Epithelial cell of proximal tubule (primary cell): ENCODE results near the gene ASXL1. TPM values are rescaled to one million over a fixed set of nuclear protein-coding genes. Genes with fewer than 3 reads are reported as not detected.

Experiments
- DNase-seq: peaks from one replicate; pipeline ENCODE4 v3.0.0-alpha.2; 2011; ENCODE audit warnings: low read depth
- H3K4me3 ChIP-seq: 2 replicates; pipeline ENCODE4 v1.5.1; 2011; ENCODE audit warnings: low read depth, mild to moderate bottlenecking, low read length
- total RNA-seq: library from RNA; depleted of rRNA; stranded (reverse); fragments of >200 nt; gene quantifications from 2 replicates; pipeline ENCODE4 v1.2.3, GENCODE V29; 2015
- TF ChIP-seq, protein P1 (sequence below): conservative IDR thresholded peaks from 2 replicates; pipeline ENCODE4 v1.5.1; 2012; ENCODE audit warnings: low read depth, mild to moderate bottlenecking, low read length

The ASXL1 gene
- total RNA-seq, 1 donor from 2014 or later, result 34.2 TPM

DNA sequence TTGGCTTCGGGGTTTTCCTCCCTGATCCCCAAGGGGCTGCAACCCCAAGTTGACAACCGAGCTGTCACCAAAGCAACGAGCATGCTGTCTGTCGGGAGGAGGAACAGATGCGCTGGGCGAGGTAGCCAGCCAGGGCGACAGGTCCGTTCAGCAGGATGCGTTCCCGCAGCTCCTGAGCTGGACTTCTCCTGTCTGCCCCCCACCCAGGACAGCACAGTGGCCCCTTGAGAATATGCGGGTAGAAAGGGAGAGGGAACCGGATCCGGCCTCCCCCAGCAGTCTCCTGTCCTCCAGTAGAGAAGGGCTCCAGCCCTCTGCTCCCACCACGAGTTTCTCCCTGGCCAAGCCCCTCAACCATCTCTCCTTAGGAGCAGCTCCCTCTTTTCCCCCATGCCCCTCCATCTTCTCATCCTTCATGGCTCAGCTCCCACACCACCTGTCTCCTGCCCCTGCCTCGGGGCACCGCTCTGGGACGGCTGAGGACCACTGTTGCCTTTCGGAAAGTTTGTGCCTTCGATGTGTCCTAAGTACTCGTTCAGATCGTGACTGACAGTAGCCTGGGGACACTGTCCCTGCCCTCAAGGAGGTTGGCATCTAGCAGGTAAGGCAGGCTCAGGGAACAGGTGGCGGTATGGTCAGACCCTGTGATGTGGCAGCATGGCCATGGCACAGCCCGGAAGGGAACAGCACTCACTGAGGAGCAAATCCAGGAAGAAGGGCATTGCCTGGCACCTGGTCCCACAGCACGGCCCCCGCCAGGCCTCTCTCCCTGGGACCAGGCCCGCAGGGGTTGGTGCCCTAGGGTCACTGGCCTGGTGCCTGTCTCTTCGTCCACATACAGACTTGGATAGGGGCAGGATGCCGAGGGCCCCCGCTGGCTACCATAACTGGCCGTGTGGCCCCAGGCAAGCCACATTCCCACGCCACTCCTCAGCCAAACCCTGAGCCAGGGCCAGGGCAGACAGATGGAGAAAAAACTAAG, 96.3 kb downstream of the ASXL1 start:
- DNase-seq, result no peak
- H3K4me3 ChIP-seq, result no peak overlapping the region
- TF ChIP-seq, protein P1, sequence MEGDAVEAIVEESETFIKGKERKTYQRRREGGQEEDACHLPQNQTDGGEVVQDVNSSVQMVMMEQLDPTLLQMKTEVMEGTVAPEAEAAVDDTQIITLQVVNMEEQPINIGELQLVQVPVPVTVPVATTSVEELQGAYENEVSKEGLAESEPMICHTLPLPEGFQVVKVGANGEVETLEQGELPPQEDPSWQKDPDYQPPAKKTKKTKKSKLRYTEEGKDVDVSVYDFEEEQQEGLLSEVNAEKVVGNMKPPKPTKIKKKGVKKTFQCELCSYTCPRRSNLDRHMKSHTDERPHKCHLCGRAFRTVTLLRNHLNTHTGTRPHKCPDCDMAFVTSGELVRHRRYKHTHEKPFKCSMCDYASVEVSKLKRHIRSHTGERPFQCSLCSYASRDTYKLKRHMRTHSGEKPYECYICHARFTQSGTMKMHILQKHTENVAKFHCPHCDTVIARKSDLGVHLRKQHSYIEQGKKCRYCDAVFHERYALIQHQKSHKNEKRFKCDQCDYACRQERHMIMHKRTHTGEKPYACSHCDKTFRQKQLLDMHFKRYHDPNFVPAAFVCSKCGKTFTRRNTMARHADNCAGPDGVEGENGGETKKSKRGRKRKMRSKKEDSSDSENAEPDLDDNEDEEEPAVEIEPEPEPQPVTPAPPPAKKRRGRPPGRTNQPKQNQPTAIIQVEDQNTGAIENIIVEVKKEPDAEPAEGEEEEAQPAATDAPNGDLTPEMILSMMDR, result no peak

DNA sequence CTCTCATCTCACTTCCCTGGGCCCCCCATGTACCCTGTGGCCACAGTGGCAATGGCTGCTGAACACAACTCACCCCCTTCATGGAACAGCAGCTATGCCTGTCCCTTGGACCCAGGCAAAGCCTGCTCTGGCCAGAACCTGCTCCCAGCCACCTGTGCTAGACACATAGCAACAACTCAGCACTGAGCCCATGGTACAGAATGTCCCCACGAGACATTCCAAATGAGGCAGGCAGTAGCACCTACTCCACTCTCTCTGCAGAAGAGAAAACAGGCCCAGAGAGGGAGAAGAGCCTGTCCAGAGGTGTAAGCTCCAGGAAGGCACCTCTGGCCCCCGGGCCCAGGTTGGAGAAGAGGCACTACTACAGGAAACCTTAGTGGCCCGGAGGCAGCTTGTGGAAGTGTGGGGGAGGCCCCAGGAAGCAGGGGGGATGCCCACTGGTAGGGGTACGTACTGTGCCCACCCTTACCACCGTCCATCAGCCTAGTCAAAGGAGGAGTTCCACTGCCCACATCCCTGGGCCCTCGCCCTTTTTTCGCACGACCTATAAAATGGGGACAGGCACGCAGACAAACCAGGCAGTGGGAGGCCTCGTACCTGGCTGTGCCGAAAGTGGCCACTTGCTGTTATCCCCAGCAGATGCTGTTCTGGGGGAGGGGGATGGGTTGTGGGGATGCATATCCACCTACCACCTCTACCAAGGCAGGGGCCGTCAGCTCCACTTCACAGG, 97.2 kb downstream of the ASXL1 start:
- TF ChIP-seq, protein P1, result no peak
- H3K4me3 ChIP-seq, result no peak overlapping the region
- no peak for DNase-seq

DNA sequence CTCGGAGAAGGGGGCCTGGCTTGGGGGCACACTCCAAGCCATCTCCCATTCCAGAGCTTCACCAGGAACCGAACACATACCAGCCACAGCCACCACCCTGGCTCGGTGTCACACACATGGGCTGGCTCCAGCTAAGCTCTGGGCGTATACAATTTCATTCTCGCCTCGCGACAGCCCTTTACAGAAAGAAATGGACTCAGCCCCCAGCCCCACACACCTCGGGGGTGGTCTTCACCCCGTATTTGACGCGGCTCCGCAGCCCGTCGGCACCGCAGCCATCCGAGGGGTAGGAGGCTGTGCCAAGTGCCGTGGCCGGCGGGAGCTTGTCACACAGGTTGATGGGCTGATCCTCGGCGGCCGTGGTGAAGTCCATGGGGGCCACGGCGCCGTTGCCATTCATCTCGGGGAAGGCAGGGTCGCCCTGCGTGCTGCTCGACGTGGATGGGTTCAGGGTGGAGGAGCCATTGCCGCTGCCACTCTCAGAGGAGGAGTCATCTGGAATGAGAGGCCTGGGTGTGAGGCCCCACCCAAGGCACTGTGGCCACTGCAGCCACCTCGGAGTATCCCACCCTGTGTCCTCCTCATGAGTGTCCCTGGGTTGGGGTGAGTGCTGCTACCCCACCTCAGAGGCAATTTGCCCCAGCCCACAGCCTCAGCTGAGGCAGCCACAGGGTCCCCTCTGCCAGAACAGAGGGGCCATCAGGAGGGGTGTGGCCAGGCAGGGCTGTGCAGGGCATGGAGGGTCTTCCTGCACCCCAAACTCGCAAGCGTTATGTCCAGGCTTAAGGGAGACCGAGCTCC, 98.0 kb downstream of the ASXL1 start:
- H3K4me3 ChIP-seq, result no peak overlapping the region
- no peak for DNase-seq
- TF ChIP-seq, protein P1, result no peak

DNA sequence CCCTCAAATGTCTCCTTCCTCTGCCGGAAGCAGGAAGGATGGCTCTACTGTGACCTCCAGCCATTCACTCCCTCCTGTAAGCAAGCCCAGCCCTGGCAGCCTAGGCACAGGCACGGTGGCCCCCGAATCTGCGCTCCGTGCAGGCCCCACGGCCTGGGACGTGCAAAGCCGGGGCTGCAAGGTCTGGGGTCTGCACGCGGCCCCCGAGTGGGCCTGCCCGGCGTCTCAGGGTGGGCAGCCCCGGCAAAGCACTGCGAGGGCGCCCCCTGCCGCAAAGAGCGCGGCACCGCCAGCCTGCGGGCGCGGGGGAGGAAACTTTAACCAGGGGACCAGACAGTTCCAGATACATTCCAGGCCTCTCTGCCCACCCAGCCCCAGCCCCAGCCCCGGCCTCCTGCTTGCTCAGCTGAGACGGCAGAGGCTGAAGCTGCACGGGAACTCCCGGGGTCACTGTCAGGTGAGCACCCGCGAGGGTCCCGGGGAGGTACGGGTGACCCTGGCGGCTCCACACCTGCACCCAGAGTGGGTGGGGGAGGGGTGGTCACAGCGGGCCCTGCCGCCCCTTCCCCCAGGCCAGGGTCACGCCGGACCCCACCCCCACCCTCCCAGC, 98.8 kb downstream of the ASXL1 start:
- TF ChIP-seq, protein P1, result peak; percentile 75
- H3K4me3 ChIP-seq, result peak overlapping the region; percentile 56
- no peak for DNase-seq

DNA sequence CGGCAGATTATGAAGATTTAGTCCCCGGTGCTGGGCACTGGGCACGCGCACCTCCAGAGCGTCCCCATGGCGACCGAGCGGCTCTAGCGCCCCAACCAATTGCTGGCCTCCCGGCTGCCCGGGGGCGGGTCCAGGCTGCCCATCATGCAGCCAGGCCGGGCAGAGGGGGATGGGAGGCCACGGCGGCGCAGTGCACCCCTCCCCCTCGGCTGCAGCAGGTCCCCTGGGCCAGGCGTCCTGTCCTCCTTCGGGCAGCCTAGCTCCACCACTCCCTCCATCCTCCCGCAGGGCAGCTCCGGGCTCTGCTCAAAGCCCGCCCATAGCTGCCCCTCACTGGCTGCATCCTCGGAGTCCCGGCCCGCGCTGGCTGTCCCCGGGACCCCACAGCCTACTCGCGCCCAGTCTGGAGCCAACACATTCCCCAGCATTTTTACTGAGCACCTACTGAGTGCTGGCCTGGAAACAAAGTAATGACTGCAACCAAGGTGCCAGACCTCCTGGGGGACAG, 99.4 kb downstream of the ASXL1 start:
- TF ChIP-seq, protein P1, result no peak
- H3K4me3 ChIP-seq, result peak overlapping the region; percentile 56
- no peak for DNase-seq
